H9 (cell line): Measurements from ENCODE around the gene SCO2. TPM values are rescaled to one million over a fixed set of nuclear protein-coding genes. Genes with fewer than 3 reads are reported as not detected.
A peak's percentile ranks its signal among the peaks of the same experiment; 100 is the strongest.

Experiments
- DNase-seq: peaks from one replicate; pipeline ENCODE4 v3.0.0-alpha.2; 2017
- H2AFZ ChIP-seq: one replicate; pipeline ENCODE4 v1.6.1; 2013; ENCODE audit warnings: mild to moderate bottlenecking, low read length, control low read depth, moderate library complexity
- H2AK5ac ChIP-seq: 2 replicates; pipeline ENCODE4 v1.6.1; 2013; ENCODE audit warnings: low read length, control low read depth, mixed read lengths; ENCODE audit not compliant: insufficient read length
- H2BK120ac ChIP-seq: one replicate; pipeline ENCODE4 v1.6.1; 2013; ENCODE audit warnings: low read depth, mild to moderate bottlenecking, low read length, control low read depth, inconsistent platforms; ENCODE audit not compliant: poor library complexity, severe bottlenecking
- H2BK12ac ChIP-seq: 2 replicates; pipeline ENCODE4 v1.6.1; 2013; ENCODE audit warnings: low read length, control low read depth, mixed read lengths, low read depth; ENCODE audit not compliant: insufficient read length
- H2BK15ac ChIP-seq: 2 replicates; pipeline ENCODE4 v1.6.1; 2013; ENCODE audit warnings: low read depth, low read length, control low read depth
- H2BK20ac ChIP-seq: one replicate; pipeline ENCODE4 v1.6.1; 2013; ENCODE audit warnings: low read depth, mild to moderate bottlenecking, low read length, control low read depth, inconsistent platforms; ENCODE audit not compliant: poor library complexity, severe bottlenecking
- H2BK5ac ChIP-seq: 2 replicates; pipeline ENCODE4 v1.6.1; 2013; ENCODE audit warnings: low read length, control low read depth, mixed read lengths; ENCODE audit not compliant: insufficient read length
- H3K14ac ChIP-seq: 2 replicates; pipeline ENCODE4 v1.6.1; 2013; ENCODE audit warnings: low read length, control low read depth; ENCODE audit not compliant: insufficient read depth
- H3K18ac ChIP-seq: 2 replicates; pipeline ENCODE4 v1.6.1; 2013; ENCODE audit warnings: low read depth, mild to moderate bottlenecking, mixed read lengths, low read length, control low read depth; ENCODE audit not compliant: insufficient read length
- H3K23ac ChIP-seq: 2 replicates; pipeline ENCODE4 v1.6.1; 2013; ENCODE audit warnings: low read length, control low read depth, mixed read lengths, low read depth; ENCODE audit not compliant: insufficient read length
- H3K23me2 ChIP-seq: 2 replicates; pipeline ENCODE4 v1.6.1; 2013; ENCODE audit warnings: low read depth, mild to moderate bottlenecking, mixed read lengths, low read length, control low read depth; ENCODE audit not compliant: insufficient read length, poor library complexity, severe bottlenecking
- H3K27ac ChIP-seq: 2 replicates; pipeline ENCODE4 v1.5.1; 2013; ENCODE audit warnings: low read length, control low read depth, mixed read lengths, low read depth; ENCODE audit not compliant: insufficient read length
- H3K27me3 ChIP-seq: 2 replicates; pipeline ENCODE4 v1.6.1; 2013; ENCODE audit warnings: low read length, control low read depth, inconsistent platforms; ENCODE audit not compliant: insufficient read depth
- H3K4ac ChIP-seq: 2 replicates; pipeline ENCODE4 v1.6.1; 2013; ENCODE audit warnings: low read depth, mild to moderate bottlenecking, control low read depth, inconsistent platforms, low read length, moderate library complexity
- H3K4me1 ChIP-seq: 2 replicates; pipeline ENCODE4 v1.6.1; 2013; ENCODE audit warnings: low read length, control low read depth, inconsistent platforms; ENCODE audit not compliant: insufficient read depth
- H3K4me2 ChIP-seq: 2 replicates; pipeline ENCODE4 v1.6.1; 2013; ENCODE audit warnings: low read length, control low read depth, mixed read lengths; ENCODE audit not compliant: insufficient read length, insufficient read depth
- H3K56ac ChIP-seq: 2 replicates; pipeline ENCODE4 v1.6.1; 2013; ENCODE audit warnings: low read depth, mild to moderate bottlenecking, mixed read lengths, low read length, control low read depth; ENCODE audit not compliant: insufficient read length
- H3K79me1 ChIP-seq: 2 replicates; pipeline ENCODE4 v1.6.1; 2013; ENCODE audit warnings: low read depth, mild to moderate bottlenecking, moderate library complexity, low read length, control low read depth, inconsistent platforms; ENCODE audit not compliant: insufficient read depth, poor library complexity, severe bottlenecking
- H3K79me2 ChIP-seq: 2 replicates; pipeline ENCODE4 v1.6.1; 2013; ENCODE audit warnings: low read length, control low read depth, inconsistent platforms; ENCODE audit not compliant: insufficient read depth
- H3K9ac ChIP-seq: 2 replicates; pipeline ENCODE4 v1.6.1; 2013; ENCODE audit warnings: low read length, control low read depth, mixed read lengths; ENCODE audit not compliant: insufficient read length; ENCODE audit errors: extremely low read depth
- H3K9me3 ChIP-seq: one replicate; pipeline ENCODE4 v1.6.1; 2013; ENCODE audit warnings: low read depth, low read length, inconsistent platforms; ENCODE audit not compliant: control insufficient read depth
- H3T11ph ChIP-seq: one replicate; pipeline ENCODE4 v1.6.1; 2013; ENCODE audit warnings: mild to moderate bottlenecking, low read length, control low read depth, inconsistent platforms
- H4K20me1 ChIP-seq: one replicate; pipeline ENCODE4 v1.6.1; 2013; ENCODE audit not compliant: control insufficient read depth, insufficient read length, insufficient read depth
- H4K5ac ChIP-seq: 2 replicates; pipeline ENCODE4 v1.6.1; 2013; ENCODE audit warnings: low read depth, mild to moderate bottlenecking, mixed read lengths, low read length, control low read depth; ENCODE audit not compliant: insufficient read length
- H4K8ac ChIP-seq: replicated peaks from 2 replicates; pipeline ENCODE4 v1.6.1; 2013; ENCODE audit warnings: low read length, control low read depth, mixed read lengths, low read depth; ENCODE audit not compliant: insufficient read length
- H4K91ac ChIP-seq: 2 replicates; pipeline ENCODE4 v1.6.1; 2013; ENCODE audit warnings: low read depth, mild to moderate bottlenecking, moderate library complexity, mixed read lengths, low read length, control low read depth; ENCODE audit not compliant: insufficient read length
- H3K27ac Mint-ChIP-seq, 3 experiments: 2 replicates in 2 of 3; 3 replicates in 1 of 3; pipeline ENCODE4 v1.8.0; 2020 to 2021; ENCODE audit warnings: mixed read lengths in 3 of 3, mild to moderate bottlenecking in 1 of 3, moderate library complexity in 1 of 3
- H3K27me3 Mint-ChIP-seq: 2 replicates; pipeline ENCODE4 v1.8.0; 2021; ENCODE audit warnings: low read depth, mild to moderate bottlenecking, moderate library complexity, mixed read lengths
- H3K36me3 Mint-ChIP-seq, 3 experiments: 2 replicates in 2 of 3; 3 replicates in 1 of 3; pipeline ENCODE4 v1.8.0; 2020 to 2021; ENCODE audit warnings: low read depth in 3 of 3, mixed read lengths in 3 of 3; ENCODE audit not compliant: insufficient read depth in 1 of 3
- H3K4me1 Mint-ChIP-seq, 2 experiments: 2 replicates each; pipeline ENCODE4 v1.8.0; 2020; ENCODE audit warnings: mixed read lengths in 2 of 2
- H3K4me3 Mint-ChIP-seq, 2 experiments: 2 replicates in 1 of 2; 3 replicates in 1 of 2; pipeline ENCODE4 v1.8.0; 2020 to 2021; ENCODE audit warnings: mild to moderate bottlenecking in 2 of 2, mixed read lengths in 2 of 2, moderate library complexity in 1 of 2
- H3K9me3 Mint-ChIP-seq, 2 experiments: 2 replicates in 1 of 2; 3 replicates in 1 of 2; pipeline ENCODE4 v1.8.0; 2020; ENCODE audit warnings: mild to moderate bottlenecking in 2 of 2, mixed read lengths in 2 of 2, moderate library complexity in 1 of 2
- CTCF ChIP-seq: fragments of 200-600 bp; sonication (generic); conservative IDR thresholded peaks from 3 replicates; pipeline ENCODE4 v1.8.0; 2021; ENCODE audit warnings: antibody characterized with exemption, mild to moderate bottlenecking
- WGBS: extraction: QIAGEN DNeasy Blood & Tissue Kit; methylation state at CpG from one replicate; pipeline ENCODE4 v1.1.7; 2013; ENCODE audit warnings: missing lambda C conversion rate, low lambda C conversion rate, mixed read lengths; ENCODE audit not compliant: insufficient read length; ENCODE audit errors: extremely low coverage; 5-methylcytosine and 5-hydroxymethylcytosine counted together
- total RNA-seq: library from RNA; stranded (reverse); gene quantifications from 2 replicates; pipeline ENCODE4 v1.2.1, GENCODE V29; 2021

Gene SCO2
- total RNA-seq, 1 experiment from 2014 or later = 3.3 TPM

GRCh38 chr22:50507991-50508884 is 17.2 kb downstream of the SCO2 start, which contains the start of gene NCAPH2:
NCAPH2 (plus strand) TSS chr22:50508224; CDS start chr22:50508338, 114 bp downstream.
- peak; percentile 98 for DNase-seq
- peaks cover 10 to 14% of the 10 kb centered on the region in 2 experiments for H3K4me1 Mint-ChIP-seq
- peak within 1 kb of the TSS; percentile 98 for H4K8ac ChIP-seq

More at GRCh38 chr22:50507991-50508884, 17.2 kb downstream of the SCO2 start, which contains the start of gene NCAPH2:
- H3K27ac ChIP-seq = no peak within 1 kb of the TSS
- H3K9me3 ChIP-seq = no peaks in the 10 kb centered on the region
- no peak within 1 kb of the TSS for H4K91ac ChIP-seq
- no peak within 1 kb of the TSS for H3K56ac ChIP-seq
- no peaks in the 10 kb centered on the region for H3K27me3 ChIP-seq
- no peak for TF ChIP-seq CTCF
- H3K23me2 ChIP-seq = peaks cover 12% of the 10 kb centered on the region
- peak within 1 kb of the TSS; percentile 99 for H3K14ac ChIP-seq
- no CpG with 5 or more reads among the region's 76 CpGs for whole genome bisulfite sequencing
- no peak within 1 kb of the TSS for H2BK12ac ChIP-seq
- no peak within 1 kb of the TSS for H2BK120ac ChIP-seq
- H3T11ph ChIP-seq = no peak within 1 kb of the TSS
- H3K18ac ChIP-seq = peak within 1 kb of the TSS; percentile 99
- Mint-ChIP-seq H3K27ac (peak within 1 kb of the TSS; percentile 98; a peak in 6 of 7 replicates), H3K36me3 (peaks cover 0 to 6% (median 0%) of the 10 kb centered on the region in 3 experiments; a peak in 1 of 7 replicates), H3K27me3 (no peaks in the 10 kb centered on the region), H3K4me3 (peak within 1 kb of the TSS; percentile 92 to 96), H3K9me3 (no peaks in the 10 kb centered on the region)
- no peak within 1 kb of the TSS for H2AK5ac ChIP-seq
- H4K5ac ChIP-seq = no peak within 1 kb of the TSS
- H3K9ac ChIP-seq = peak within 1 kb of the TSS; percentile 99
- H2BK5ac ChIP-seq = peak within 1 kb of the TSS; percentile 85
- H3K23ac ChIP-seq = no peak within 1 kb of the TSS
- no peak within 1 kb of the TSS for H2AFZ ChIP-seq
- no peak within 1 kb of the TSS for H3K4ac ChIP-seq
- H3K79me2 ChIP-seq = peaks cover 11% of the 10 kb centered on the region; the same call in 1 of the 2 replicates
- H3K4me2 ChIP-seq = peak within 1 kb of the TSS; percentile 97
- no peak within 1 kb of the TSS for H2BK15ac ChIP-seq
- H2BK20ac ChIP-seq = no peak within 1 kb of the TSS
- peaks cover 11% of the 10 kb centered on the region for H3K79me1 ChIP-seq
- no peaks in the 10 kb centered on the region for H4K20me1 ChIP-seq
- H3K4me1 ChIP-seq = no peaks in the 10 kb centered on the region
